Nephron (organoid): ENCODE measurements around the gene DUSP7.

Source experiments
- H3K27ac Mint-ChIP-seq, 3 experiments: 2 replicates each; pipeline ENCODE4 v1.8.0; 2020; ENCODE audit warnings: mixed read lengths in 3 of 3, mild to moderate bottlenecking in 2 of 3, moderate library complexity in 1 of 3
- H3K27me3 Mint-ChIP-seq: 2 replicates; pipeline ENCODE4 v1.8.0; 2021; ENCODE audit warnings: low read depth, mild to moderate bottlenecking, moderate library complexity, mixed read lengths
- H3K36me3 Mint-ChIP-seq: 2 replicates; pipeline ENCODE4 v1.8.0; 2020; ENCODE audit warnings: low read depth, mixed read lengths
- H3K4me1 Mint-ChIP-seq: 2 replicates; pipeline ENCODE4 v1.8.0; 2020; ENCODE audit warnings: mixed read lengths
- H3K4me3 Mint-ChIP-seq, 3 experiments: 2 replicates each; pipeline ENCODE4 v1.8.0; 2020; ENCODE audit warnings: mild to moderate bottlenecking in 3 of 3, mixed read lengths in 3 of 3, moderate library complexity in 2 of 3
- H3K9me3 Mint-ChIP-seq: 2 replicates; pipeline ENCODE4 v1.8.0; 2020; ENCODE audit warnings: mixed read lengths
- CTCF ChIP-seq, 3 experiments: fragments of 200-600 bp; sonication (generic); IDR thresholded peaks; one replicate each; pipeline ENCODE4 v1.5.0; 2021; ENCODE audit warnings: antibody characterized with exemption in 3 of 3; ENCODE audit not compliant: unreplicated experiment in 3 of 3

The DUSP7 gene

DNA sequence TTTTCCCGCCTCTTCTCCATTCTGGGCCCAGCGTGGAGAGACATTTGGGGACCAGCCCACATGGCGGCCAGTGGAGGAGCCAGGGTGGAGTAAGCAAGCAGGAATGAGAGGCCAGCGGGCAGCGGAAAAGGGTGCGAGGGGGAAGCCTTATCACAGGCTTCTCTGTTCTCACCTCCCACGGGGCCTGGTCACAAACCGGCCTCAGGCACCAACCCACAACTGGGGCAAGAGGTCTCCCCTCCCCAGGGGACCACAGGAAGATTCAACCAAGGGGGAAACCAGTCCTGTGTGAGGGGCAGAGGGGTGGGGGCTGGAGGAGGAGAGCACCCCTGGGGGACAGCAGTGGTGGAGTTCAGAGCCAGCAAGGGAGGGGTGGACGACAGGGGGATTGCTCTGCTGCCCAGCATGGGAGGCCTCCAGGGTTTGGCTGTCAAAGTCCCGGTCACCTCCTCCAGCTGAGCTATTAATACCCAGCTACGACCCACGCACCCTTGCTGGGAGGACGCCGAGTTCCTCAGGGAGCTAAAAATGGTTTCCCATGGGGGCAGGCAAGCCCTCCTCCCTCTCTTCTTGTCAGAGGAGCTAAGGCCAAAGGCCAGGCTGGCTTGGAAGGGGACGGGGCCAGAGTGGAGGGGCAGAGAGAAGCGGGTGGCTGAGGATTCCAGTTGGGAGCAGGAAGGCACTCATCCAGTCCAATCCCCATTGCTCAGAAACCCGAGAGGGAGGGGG lies 36.9 kb downstream of the DUSP7 start:
- H3K27ac Mint-ChIP-seq: peak overlapping the region; percentile 40 to 87 (median 54)
- no peaks in the 10 kb centered on the region for H3K27me3 Mint-ChIP-seq
- no peaks in the 10 kb centered on the region for H3K36me3 Mint-ChIP-seq
- peaks cover 56% of the 10 kb centered on the region for H3K4me1 Mint-ChIP-seq
- no peaks in the 10 kb centered on the region for H3K9me3 Mint-ChIP-seq
- peak overlapping the region in 1 of 3 experiments; percentile 27 for H3K4me3 Mint-ChIP-seq
- TF ChIP-seq CTCF (IDR thresholded peaks at IDR 0.05; ENCODE audit: unreplicated experiment in 3 of 3): no peak

- no peak overlapping the region for H3K4me3 Mint-ChIP-seq
These were observed 37.9 kb downstream of the DUSP7 start for GRCh38 chr3:52018319-52019000.

GRCh38 chr3:52017586-52017985 lies 38.8 kb downstream of the DUSP7 start:
- Mint-ChIP-seq H3K27ac (peak overlapping the region; percentile 52 to 88 (median 57)), H3K4me3 (no peak overlapping the region), H3K36me3 (no peaks in the 10 kb centered on the region), H3K27me3 (no peaks in the 10 kb centered on the region), H3K4me1 (peaks cover 41% of the 10 kb centered on the region), H3K9me3 (no peaks in the 10 kb centered on the region)
- no peak for TF ChIP-seq CTCF (IDR thresholded peaks at IDR 0.05; ENCODE audit: unreplicated experiment in 3 of 3)

More at GRCh38 chr3:52018319-52019000, 37.9 kb downstream of the DUSP7 start:
- H3K4me1 Mint-ChIP-seq: peaks cover 49% of the 10 kb centered on the region
- H3K27me3 Mint-ChIP-seq: no peaks in the 10 kb centered on the region
- TF ChIP-seq CTCF (IDR thresholded peaks at IDR 0.05; ENCODE audit: unreplicated experiment in 3 of 3): no peak
- no peaks in the 10 kb centered on the region for H3K36me3 Mint-ChIP-seq
- no peaks in the 10 kb centered on the region for H3K9me3 Mint-ChIP-seq
- peak overlapping the region in 1 of 3 experiments; percentile 16 for H3K27ac Mint-ChIP-seq

DNA sequence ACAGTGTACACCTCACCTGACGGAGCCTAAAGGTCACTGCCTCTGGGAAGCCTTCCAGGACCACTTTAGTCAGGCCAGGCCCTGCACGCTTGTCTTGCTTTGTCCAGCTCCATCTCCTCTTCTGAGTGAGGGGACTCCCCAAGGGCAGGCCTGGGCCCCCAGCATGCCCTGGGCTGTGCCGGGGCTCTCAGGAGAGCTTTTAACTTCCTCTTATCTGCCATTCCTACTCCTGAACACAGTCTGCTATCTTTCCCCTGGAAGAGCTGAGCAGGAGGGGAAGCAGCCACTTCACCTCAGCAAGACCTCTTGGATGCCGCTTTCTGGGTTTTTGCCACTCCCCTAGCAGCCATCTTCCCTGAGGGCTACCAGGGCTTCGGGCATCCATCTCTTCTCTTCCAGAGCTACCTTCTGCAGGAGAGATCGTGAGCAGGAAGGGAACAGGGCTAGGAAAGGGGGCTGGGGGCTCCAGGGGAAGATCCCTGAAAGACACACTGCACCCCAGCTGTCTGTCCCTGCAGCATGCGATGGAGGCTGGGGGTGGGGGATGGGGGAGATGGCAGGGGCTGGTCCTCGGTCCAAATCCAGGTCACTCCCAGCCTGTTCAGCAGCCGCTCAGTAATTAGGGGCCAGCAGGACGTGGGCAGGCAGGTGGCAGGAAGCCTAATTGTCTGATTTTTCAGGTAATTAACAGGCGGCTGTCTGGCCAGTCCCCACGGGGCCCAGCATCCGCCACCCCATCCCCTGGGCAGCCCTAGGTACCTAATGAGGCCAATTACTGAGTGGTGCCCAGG lies 40.7 kb downstream of the DUSP7 start:
- no peak for TF ChIP-seq CTCF (IDR thresholded peaks at IDR 0.05; ENCODE audit: unreplicated experiment in 3 of 3)
- no peaks in the 10 kb centered on the region for H3K36me3 Mint-ChIP-seq

DNA sequence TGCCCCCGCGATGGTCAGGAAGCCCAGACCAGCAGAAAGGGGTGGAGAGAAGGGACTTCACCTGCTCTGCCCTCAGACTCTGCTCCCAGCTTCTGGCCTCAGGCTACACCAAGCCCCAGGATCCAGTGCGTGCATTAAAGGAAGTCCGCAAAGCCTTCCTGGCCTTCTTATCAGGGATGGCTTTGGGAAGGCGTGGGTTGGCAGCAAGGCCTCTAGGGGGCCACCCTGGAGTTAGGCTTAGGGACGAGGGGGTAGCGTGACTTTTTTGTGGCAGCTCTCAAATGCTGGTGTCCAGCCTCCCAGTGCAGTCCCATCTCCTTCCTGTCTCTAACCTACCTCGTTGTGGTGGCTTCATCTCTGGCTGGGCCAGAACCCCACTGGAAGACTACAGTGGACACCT lies 41.8 kb downstream of the DUSP7 start:
- no peak overlapping the region for H3K4me3 Mint-ChIP-seq
- peaks cover 18% of the 10 kb centered on the region for H3K4me1 Mint-ChIP-seq
- H3K9me3 Mint-ChIP-seq: no peaks in the 10 kb centered on the region
- TF ChIP-seq CTCF (IDR thresholded peaks at IDR 0.05; ENCODE audit: unreplicated experiment in 3 of 3): peak in 2 of 3 experiments; percentile 19 to 36
- H3K27ac Mint-ChIP-seq: no peak overlapping the region
- H3K27me3 Mint-ChIP-seq: peaks cover 4% of the 10 kb centered on the region
- H3K36me3 Mint-ChIP-seq: no peaks in the 10 kb centered on the region

More for the DNA sequence above, 40.7 kb downstream of the DUSP7 start:
- no peak overlapping the region for H3K4me3 Mint-ChIP-seq
- peaks cover 22% of the 10 kb centered on the region for H3K4me1 Mint-ChIP-seq
- peaks cover 4% of the 10 kb centered on the region for H3K27me3 Mint-ChIP-seq
- H3K9me3 Mint-ChIP-seq: no peaks in the 10 kb centered on the region
- H3K27ac Mint-ChIP-seq: no peak overlapping the region
